ENCODE data around the gene RAD51C. TPM values are rescaled to one million over a fixed set of nuclear protein-coding genes. Genes with fewer than 3 reads are reported as not detected.
A peak's percentile ranks its signal among the peaks of the same experiment; 100 is the strongest.

RAD51C gene
- total and polyA plus RNA-seq, 9 of the 15 experiments (the other 6 are each of a cell fraction or from before 2014, with no cell fraction given), result 93.9 to 341 (median 135) TPM

GRCh38 chr17:58658804-58659713 lies 33.3 kb upstream of the RAD51C start (continued):
- TF ChIP-seq, protein P1, sequence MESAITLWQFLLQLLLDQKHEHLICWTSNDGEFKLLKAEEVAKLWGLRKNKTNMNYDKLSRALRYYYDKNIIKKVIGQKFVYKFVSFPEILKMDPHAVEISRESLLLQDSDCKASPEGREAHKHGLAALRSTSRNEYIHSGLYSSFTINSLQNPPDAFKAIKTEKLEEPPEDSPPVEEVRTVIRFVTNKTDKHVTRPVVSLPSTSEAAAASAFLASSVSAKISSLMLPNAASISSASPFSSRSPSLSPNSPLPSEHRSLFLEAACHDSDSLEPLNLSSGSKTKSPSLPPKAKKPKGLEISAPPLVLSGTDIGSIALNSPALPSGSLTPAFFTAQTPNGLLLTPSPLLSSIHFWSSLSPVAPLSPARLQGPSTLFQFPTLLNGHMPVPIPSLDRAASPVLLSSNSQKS (CRISPR knock-in tag; IDR thresholded peaks at IDR 0.05), result peak; percentile 99
- TF ChIP-seq HEY1 (CRISPR knock-in tag; IDR thresholded peaks at IDR 0.05; ENCODE audit: borderline replicate concordance) (peak; percentile 100), CREBBP (IDR thresholded peaks at IDR 0.05; ENCODE audit: low read depth, low read length) (peak; percentile 87), ETS1 (conservative IDR thresholded peaks at IDR 0.05; ENCODE audit: control insufficient read depth, low read depth, low read length) (peak; percentile 97), RNF2 (IDR thresholded peaks at IDR 0.05) (peak; percentile 100), NEUROD1 (IDR thresholded peaks at IDR 0.05; ENCODE audit: borderline replicate concordance, low read depth, low read length, partially characterized antibody) (peak; percentile 90), TOE1 (IDR thresholded peaks at IDR 0.05; ENCODE audit: borderline replicate concordance) (peak; percentile 91), TOE1 (CRISPR knock-in tag; IDR thresholded peaks at IDR 0.05; ENCODE audit: borderline replicate concordance, low read depth) (peak; percentile 98; the same call in 1 of the 2 replicates), TARDBP (IDR thresholded peaks at IDR 0.05) (peak; percentile 98), KDM4B (IDR thresholded peaks at IDR 0.05; ENCODE audit: borderline replicate concordance in 2 of 2, low read depth in 1 of 2) (peak in 1 of 2 experiments; percentile 99; a peak in 2 of 4 replicates), KAT8 (IDR thresholded peaks at IDR 0.05; ENCODE audit: low read depth) (no peak), RBM34 (IDR thresholded peaks at IDR 0.05; ENCODE audit: borderline replicate concordance, insufficient read depth, low read length) (no peak), SIN3A (IDR thresholded peaks at IDR 0.05; ENCODE audit: borderline replicate concordance in 2 of 2, control insufficient read depth in 1 of 2, low read depth in 2 of 2, low read length in 2 of 2) (peak; percentile 68 to 99; a peak in 3 of 4 replicates), ZBTB2 (IDR thresholded peaks at IDR 0.05) (peak; percentile 56), SIRT6 (IDR thresholded peaks at IDR 0.05; ENCODE audit: low read depth, low read length) (no peak), XRCC4 (IDR thresholded peaks at IDR 0.05; ENCODE audit: extremely low read depth, insufficient read depth, insufficient read length) (no peak), KLF6 (CRISPR knock-in tag; IDR thresholded peaks at IDR 0.05; ENCODE audit: borderline replicate concordance) (peak; percentile 90; the same call in 1 of the 2 replicates), CREB1 (IDR thresholded peaks at IDR 0.05) (peak; percentile 59; the same call in 1 of the 2 replicates), CREB1 (CRISPR knock-in tag; IDR thresholded peaks at IDR 0.05) (peak; percentile 79), COPS2 (conservative IDR thresholded peaks at IDR 0.05) (no peak)
- TF ChIP-seq, protein P2, sequence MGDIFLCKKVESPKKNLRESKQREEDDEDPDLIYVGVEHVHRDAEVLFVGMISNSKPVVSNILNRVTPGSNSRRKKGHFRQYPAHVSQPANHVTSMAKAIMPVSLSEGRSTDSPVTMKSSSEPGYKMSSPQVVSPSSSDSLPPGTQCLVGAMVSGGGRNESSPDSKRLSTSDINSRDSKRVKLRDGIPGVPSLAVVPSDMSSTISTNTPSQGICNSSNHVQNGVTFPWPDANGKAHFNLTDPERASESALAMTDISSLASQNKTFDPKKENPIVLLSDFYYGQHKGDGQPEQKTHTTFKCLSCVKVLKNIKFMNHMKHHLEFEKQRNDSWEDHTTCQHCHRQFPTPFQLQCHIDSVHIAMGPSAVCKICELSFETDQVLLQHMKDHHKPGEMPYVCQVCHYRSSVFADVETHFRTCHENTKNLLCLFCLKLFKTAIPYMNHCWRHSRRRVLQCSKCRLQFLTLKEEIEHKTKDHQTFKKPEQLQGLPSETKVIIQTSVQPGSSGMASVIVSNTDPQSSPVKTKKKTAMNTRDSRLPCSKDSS (IDR thresholded peaks at IDR 0.05; ENCODE audit: low read depth, partially characterized antibody), result no peak

All from K562 (cell line).